SJSA1 (cell line): ENCODE results near the gene ELF5. TPM values are rescaled to one million over a fixed set of nuclear protein-coding genes. Genes with fewer than 3 reads are reported as not detected.
A peak's percentile ranks its signal among the peaks of the same experiment; 100 is the strongest.

Experiments used
- DNase-seq, 2 experiments: peaks; one replicate each; pipeline ENCODE4 v3.0.0-alpha.2; 2015 to 2020; ENCODE audit warnings: low spot score in 2 of 2, low read depth in 1 of 2
- H3K27ac ChIP-seq: fragments of 250-450 bp; sonication (Bioruptor Pico); 2 replicates; pipeline ENCODE4 v1.5.1; 2020; ENCODE audit warnings: mild to moderate bottlenecking, moderate library complexity
- H3K27me3 ChIP-seq: fragments of 250-450 bp; sonication (Bioruptor Pico); replicated peaks from 2 replicates; pipeline ENCODE4 v1.5.1; 2020; ENCODE audit warnings: mild to moderate bottlenecking, moderate library complexity
- H3K36me3 ChIP-seq: fragments of 250-450 bp; sonication (Bioruptor Pico); 2 replicates; pipeline ENCODE4 v1.5.1; 2020; ENCODE audit warnings: mild to moderate bottlenecking
- H3K4me1 ChIP-seq: fragments of 250-450 bp; sonication (Bioruptor Pico); replicated peaks from 2 replicates; pipeline ENCODE4 v1.6.1; 2021; ENCODE audit warnings: mild to moderate bottlenecking
- H3K4me3 ChIP-seq: fragments of 250-450 bp; sonication (Bioruptor Pico); 2 replicates; pipeline ENCODE4 v1.5.1; 2020; ENCODE audit warnings: mild to moderate bottlenecking
- H3K9me3 ChIP-seq: fragments of 250-450 bp; sonication (Bioruptor Pico); replicated peaks from 2 replicates; pipeline ENCODE4 v1.5.1; 2020; ENCODE audit warnings: mild to moderate bottlenecking
- total RNA-seq: library from RNA; depleted of rRNA; stranded (reverse); fragments of >200 nt; shearing (Covaris generic); gene quantifications from 2 replicates; pipeline ENCODE4 v1.2.3, GENCODE V29; 2014

ELF5 gene
- total RNA-seq, 1 experiment from 2014 or later: not detected

DNA sequence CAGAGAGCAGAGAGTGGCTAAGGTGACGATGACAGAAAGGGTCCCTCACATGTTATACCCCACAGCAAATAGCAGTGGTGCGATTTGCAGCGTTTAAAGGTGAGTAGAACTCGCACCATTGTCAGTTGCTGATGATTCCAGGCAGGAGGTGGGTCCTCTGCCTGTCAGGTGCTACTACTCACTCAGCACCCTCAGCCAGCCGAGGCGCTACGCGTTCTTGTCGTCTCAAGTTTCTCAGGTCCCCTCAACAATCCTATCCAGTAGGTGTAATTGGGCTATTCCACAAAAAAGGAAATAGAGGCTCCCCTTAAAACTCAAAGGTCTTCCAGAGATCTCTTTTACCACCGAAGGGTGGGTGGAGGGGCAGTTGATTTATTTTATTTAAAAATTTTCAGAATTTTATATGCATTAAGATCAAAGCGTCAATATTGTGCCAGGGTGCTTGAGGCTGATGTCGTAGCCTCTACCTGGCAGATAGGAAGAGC lies 18.3 kb downstream of the ELF5 start:
- peaks cover 8% of the 10 kb centered on the region for H3K27me3 ChIP-seq
- H3K4me1 ChIP-seq: no peaks in the 10 kb centered on the region
- no peak overlapping the region for H3K4me3 ChIP-seq
- H3K27ac ChIP-seq: no peak overlapping the region
- no peaks in the 10 kb centered on the region for H3K9me3 ChIP-seq
- no peaks in the 10 kb centered on the region for H3K36me3 ChIP-seq
- DNase-seq: no peak

DNA sequence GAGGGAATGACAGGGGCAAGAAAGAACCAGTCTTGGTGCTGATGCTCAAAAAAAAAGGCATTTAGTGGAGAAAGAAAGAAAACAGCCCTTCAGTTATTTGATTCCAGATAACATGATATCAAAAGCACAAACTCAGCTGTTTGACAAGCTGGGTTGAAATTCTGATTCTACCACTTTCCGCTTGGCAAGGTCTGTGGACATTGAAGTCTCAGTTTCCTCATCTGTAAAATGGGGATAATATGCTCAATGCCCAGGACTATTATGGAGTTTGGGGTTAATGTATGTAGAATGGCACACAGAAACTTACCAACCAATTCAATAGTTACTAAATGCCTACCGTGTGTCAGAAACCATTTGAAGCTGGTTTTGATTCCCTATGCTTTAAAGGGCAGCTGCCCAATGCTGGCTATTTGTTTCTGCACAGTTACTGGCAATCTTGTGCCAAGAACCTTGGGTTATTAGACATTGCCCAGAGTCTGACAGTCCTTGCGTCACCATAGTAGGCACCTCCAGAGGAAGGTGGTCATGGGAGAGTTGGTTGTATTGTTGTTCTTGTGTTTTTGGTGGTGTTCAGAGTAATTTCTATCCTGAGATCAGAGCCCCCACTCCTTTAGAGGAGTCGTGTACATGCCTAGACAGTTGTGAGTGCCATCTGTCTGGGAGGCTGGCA lies 19.5 kb downstream of the ELF5 start:
- Histone ChIP-seq H3K36me3 (no peaks in the 10 kb centered on the region), H3K4me3 (no peak overlapping the region), H3K27ac (no peak overlapping the region), H3K4me1 (no peaks in the 10 kb centered on the region), H3K27me3 (peaks cover 8% of the 10 kb centered on the region), H3K9me3 (no peaks in the 10 kb centered on the region)
- no peak for DNase-seq

DNA sequence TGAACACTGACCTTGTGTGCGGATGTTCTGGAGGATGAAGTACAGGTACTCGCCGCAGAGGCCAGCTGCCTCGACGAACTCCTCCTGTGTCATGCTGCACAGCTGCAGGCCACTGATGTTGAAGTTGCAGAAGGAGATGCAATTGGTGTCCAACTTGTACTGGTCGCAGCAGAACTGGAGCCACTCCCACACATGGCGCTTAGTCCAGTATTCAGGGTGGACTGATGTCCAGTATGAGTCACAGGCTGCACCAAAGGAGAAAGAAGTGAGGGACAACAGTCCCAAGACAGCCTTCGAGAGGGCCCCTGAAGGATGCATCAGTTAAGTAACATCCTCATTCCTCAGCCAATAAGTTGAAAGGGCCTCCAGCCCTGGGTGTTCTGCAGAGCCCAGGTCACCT lies 20.1 kb downstream of the ELF5 start:
- Histone ChIP-seq H3K9me3 (no peaks in the 10 kb centered on the region), H3K4me1 (no peaks in the 10 kb centered on the region), H3K27me3 (peaks cover 8% of the 10 kb centered on the region), H3K4me3 (no peak overlapping the region), H3K27ac (no peak overlapping the region), H3K36me3 (no peaks in the 10 kb centered on the region)
- no peak for DNase-seq

DNA sequence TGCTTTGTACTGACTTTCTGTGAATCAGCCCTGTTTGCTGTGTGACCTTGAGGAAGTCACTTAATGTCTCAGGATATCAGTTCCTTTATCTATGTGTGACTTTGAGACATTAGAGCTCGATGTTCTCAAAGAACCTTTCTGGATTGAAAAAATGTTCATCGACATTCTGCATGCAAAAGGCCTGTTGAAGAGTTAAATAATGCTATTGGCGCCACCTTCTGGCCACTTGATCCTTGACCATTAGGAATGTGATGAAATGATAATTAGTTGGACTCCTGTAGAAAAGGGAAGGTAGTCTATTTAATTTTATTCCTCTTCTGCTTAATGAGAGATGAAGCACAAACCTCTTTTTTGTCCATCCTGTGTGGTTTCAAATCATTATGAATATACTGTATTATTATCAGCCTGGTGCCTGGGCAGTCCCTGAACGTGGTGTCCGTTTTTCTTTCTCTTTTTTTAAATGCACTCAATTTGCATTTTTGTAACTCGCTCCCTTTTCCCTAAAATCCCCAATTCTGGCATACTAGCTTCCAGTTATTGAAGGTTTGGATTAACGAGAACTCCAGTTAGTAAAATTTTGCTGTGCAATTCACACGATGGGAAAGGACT lies 20.7 kb downstream of the ELF5 start:
- Histone ChIP-seq H3K4me1 (no peaks in the 10 kb centered on the region), H3K9me3 (no peaks in the 10 kb centered on the region), H3K27me3 (peaks cover 5% of the 10 kb centered on the region), H3K27ac (no peak overlapping the region), H3K36me3 (no peaks in the 10 kb centered on the region), H3K4me3 (no peak overlapping the region)
- peak in 1 of 2 experiments; percentile 53 for DNase-seq

DNA sequence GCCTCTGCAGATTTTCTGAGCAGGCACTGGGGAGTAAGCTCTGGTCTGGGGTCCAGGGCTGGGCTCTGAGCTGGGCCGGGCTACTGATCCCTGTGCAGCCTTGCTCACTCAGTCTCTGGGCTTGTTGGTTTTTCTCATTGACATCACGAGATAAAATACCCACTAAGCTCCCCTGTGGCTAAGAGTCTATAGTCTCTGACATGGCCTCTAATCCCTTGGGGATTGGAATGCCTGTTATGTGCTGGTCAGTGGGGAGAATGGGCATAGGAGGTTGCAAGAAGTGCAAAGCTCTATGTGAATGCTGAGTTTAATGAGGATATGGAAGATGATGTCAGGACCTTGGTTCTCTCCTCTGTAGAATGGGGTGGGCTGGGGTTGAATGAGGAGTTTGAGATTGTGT lies 23.3 kb downstream of the ELF5 start:
- Histone ChIP-seq H3K4me3 (no peak overlapping the region), H3K36me3 (no peaks in the 10 kb centered on the region), H3K4me1 (no peaks in the 10 kb centered on the region), H3K27ac (no peak overlapping the region), H3K27me3 (no peaks in the 10 kb centered on the region), H3K9me3 (no peaks in the 10 kb centered on the region)
- no peak for DNase-seq

DNA sequence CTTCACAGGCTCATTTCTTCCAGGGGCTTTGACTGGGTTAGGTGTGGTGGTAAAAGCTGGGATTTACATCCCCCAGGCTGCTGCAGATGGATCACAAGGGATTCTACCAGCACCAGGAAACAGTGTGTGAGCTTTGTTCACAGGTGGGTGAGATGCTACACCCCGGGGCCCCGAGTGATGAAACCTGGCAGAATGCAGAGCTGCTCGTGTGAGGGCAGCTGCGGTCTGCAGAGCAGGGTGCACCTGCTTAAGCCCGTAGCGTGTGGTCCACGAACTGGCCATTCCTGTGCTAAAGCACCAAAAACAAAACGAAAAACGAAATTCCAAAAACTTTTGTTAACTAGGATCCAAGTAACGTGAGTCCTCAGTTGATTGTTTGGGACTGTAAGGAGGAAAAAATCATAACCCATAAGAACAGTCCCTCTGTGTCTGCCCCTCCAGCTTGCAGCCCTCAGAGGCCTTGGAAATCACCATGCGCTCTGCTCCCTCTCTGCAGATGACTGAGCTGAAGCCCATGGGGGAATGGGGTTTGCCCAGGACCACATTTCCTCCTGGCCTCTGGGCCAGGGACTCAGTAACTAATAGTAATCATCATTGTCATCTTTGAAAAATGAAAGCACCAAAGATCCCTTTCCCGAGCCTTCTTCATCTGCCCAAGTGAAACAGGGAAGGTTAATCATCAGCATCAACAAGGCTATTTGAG lies 24.6 kb downstream of the ELF5 start:
- Histone ChIP-seq H3K9me3 (no peaks in the 10 kb centered on the region), H3K4me3 (no peak overlapping the region), H3K27me3 (no peaks in the 10 kb centered on the region), H3K36me3 (no peaks in the 10 kb centered on the region), H3K27ac (no peak overlapping the region), H3K4me1 (no peaks in the 10 kb centered on the region)
- DNase-seq: peak in 1 of 2 experiments; percentile 35

DNA sequence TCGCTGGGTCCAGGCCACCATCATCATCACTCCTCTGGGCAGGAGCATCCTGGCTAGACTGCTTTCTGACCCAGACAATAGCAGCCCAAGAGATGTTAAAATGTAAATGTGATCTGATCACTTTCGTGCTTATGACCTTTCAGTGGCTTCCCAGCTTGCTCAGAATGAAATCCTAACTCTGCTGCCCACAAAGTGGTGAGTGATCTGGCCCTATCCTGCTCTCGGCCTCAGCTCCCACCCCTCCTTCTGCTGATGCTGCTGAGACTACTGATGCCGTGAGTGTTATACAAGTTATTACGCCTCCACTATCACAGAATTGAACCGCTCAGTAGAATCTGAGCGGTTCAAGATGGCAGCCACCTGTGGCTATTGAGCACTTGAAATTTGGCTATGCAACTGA lies 26.2 kb downstream of the ELF5 start:
- DNase-seq: no peak
- Histone ChIP-seq H3K4me1 (no peaks in the 10 kb centered on the region), H3K36me3 (no peaks in the 10 kb centered on the region), H3K27me3 (no peaks in the 10 kb centered on the region), H3K4me3 (no peak overlapping the region), H3K27ac (no peak overlapping the region), H3K9me3 (no peaks in the 10 kb centered on the region)

DNA sequence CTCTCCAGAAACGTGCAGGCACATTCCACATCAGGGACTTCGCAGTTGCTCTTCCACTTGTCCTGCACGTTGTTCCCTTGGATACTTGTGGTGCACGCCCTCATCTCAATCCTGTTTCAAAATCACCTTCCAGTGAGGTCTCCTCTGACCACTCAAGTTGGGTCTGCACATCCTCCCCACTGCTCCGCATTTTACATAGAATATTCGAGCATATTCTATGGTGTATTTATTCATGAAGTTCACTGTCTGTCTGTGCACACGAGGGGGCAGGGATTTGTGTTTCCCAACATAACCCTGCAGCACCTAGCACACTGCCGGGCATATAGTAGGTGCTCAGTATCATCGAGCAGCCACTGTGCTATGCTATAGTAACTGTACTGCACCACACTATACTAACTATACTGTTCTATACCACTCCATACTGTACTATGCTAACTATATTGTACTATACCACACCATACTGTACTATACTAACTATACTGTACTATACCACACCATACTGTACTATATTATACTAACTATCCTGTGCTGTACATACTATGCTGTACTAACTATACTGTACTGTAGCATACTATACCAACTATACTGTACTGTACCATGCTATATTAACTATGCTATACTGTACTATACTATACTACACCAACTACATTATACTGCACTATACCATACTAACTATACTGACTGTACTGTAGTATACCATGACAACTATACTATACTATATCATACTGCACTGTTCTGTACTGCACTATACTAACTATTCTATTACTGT lies 30.3 kb downstream of the ELF5 start:
- no peaks in the 10 kb centered on the region for H3K4me1 ChIP-seq
- DNase-seq: peak in 1 of 2 experiments; percentile 22
- H3K4me3 ChIP-seq: no peak overlapping the region
- no peak overlapping the region for H3K27ac ChIP-seq
- H3K9me3 ChIP-seq: no peaks in the 10 kb centered on the region
- peaks cover 22% of the 10 kb centered on the region for H3K27me3 ChIP-seq
- no peaks in the 10 kb centered on the region for H3K36me3 ChIP-seq

DNA sequence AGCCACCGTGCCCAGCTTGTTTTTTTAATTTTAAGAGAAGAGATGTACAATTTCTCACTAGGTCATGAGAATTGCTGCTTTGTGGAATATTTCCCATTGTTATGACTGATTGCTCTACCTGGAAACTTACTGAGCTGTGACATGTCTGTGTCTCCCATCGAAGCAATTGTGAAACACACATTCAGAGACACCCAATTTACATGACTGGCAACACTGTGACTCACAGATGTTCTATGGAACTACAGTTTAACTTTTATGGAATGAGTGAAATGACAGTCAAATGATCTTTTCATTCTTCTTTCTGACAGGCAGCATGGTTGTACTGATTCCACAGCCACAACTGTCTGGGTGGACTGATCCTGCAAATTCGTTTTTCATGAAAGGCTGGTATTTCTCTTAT lies 32.3 kb downstream of the ELF5 start:
- Histone ChIP-seq H3K27me3 (peaks cover 30% of the 10 kb centered on the region), H3K4me1 (no peaks in the 10 kb centered on the region), H3K4me3 (no peak overlapping the region), H3K27ac (no peak overlapping the region), H3K36me3 (no peaks in the 10 kb centered on the region), H3K9me3 (no peaks in the 10 kb centered on the region)
- DNase-seq: no peak

DNA sequence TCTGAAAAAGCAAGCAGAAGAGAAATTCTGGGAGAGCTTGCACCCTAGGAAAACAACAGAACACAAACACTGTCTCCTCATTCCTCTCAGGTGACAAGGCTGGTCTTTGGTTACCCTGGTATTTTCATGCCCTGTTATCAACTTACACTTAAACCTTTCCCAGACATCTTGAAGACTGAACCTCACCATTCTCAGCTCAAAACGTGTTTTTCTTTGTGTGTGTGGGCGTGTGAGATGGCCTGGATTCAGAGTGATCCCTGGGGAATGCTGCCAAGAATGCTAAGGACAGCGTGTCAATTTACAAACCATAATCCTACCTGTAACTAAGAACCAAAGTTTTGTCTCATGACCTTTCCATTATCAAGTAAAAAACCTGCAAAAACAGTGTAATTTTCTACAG lies 33.3 kb downstream of the ELF5 start:
- Histone ChIP-seq H3K4me1 (no peaks in the 10 kb centered on the region), H3K9me3 (no peaks in the 10 kb centered on the region), H3K36me3 (no peaks in the 10 kb centered on the region), H3K27me3 (peaks cover 30% of the 10 kb centered on the region), H3K27ac (no peak overlapping the region), H3K4me3 (no peak overlapping the region)
- DNase-seq: no peak

DNA sequence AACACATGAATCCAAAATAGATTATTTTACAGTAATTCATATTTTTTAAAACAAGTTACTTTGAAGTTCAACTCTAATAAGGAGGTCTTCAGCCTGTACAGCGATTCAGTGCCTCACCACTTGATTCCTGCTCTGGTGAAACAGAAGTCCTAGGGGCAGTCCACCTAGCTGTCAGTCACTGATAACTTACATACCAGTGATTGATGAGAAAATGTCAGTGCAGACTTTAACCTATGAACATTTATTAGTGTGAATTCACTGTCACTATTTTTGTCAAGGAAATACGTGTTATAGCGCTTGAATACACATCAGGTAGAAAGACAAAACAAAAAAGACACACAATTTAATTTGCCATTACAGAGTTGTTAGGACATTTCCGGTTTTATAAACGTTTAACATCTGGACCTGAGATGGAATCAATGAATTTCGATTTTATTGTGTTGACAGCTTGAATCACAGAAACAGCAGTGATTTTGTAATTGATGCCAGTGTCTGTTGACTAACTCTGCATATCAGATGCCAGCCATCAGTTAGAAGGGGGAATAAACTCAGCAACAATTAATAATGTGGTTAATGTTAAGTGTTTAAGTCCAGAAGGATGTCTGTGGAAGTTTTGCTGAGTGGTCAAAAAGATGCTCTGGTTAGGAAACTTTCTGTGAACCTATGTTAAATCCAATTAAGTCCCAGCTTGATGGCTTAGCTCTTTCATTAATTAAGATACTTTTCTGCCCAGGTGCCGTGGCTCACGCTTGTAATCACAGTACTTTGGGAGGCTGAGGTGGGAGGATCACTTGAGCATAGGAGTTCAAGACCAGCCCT lies 34.5 kb downstream of the ELF5 start:
- no peak for DNase-seq
- no peaks in the 10 kb centered on the region for H3K36me3 ChIP-seq

DNA sequence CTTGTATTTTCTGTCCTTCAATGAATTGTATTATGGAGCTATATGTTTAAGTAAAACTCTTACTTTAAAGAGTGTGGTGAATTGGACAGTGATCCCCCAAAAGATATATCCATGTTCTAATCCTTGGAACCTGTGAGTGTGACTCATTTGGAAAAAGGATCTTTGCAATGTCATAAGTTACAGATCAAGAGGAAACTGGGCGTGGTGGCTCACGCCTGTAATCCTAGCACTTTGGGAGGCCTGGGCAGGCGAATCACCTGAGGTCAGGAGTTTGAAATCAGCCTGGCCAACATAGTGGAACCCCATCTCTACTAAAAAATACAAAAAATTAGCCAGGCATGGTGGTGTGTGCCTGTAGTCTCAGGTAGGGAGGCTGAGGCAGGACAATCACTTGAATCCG lies 36.7 kb downstream of the ELF5 start:
- Histone ChIP-seq H3K27me3 (peaks cover 34% of the 10 kb centered on the region), H3K4me1 (no peaks in the 10 kb centered on the region), H3K27ac (no peak overlapping the region), H3K9me3 (no peaks in the 10 kb centered on the region), H3K36me3 (no peaks in the 10 kb centered on the region), H3K4me3 (no peak overlapping the region)
- no peak for DNase-seq

More for the DNA sequence above, 34.5 kb downstream of the ELF5 start:
- peaks cover 30% of the 10 kb centered on the region for H3K27me3 ChIP-seq
- no peaks in the 10 kb centered on the region for H3K4me1 ChIP-seq
- H3K4me3 ChIP-seq: no peak overlapping the region
- no peak overlapping the region for H3K27ac ChIP-seq
- H3K9me3 ChIP-seq: no peaks in the 10 kb centered on the region

DNA sequence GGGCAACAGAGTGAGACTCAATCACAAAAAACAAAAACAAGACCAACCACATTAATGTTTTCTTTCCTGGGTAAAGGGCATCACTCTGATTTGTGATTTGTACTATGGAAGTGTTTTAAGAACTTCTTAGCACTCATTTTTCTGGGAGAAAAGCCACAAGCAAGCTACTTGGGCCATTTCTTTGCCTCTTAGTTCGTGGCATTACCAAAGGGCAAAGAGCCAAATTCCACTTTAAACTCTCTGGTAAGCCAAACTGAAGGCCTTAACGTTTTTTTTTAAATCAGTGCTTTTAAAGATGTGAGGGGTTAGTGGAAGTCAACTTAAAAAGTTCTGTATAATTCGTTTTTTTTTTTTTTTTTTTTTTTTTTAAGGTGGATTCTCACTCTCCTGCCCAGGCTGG lies 37.9 kb downstream of the ELF5 start:
- Histone ChIP-seq H3K27ac (no peak overlapping the region), H3K27me3 (peaks cover 29% of the 10 kb centered on the region), H3K36me3 (no peaks in the 10 kb centered on the region; the same call in 1 of the 2 replicates), H3K4me1 (no peaks in the 10 kb centered on the region), H3K4me3 (no peak overlapping the region), H3K9me3 (no peaks in the 10 kb centered on the region)
- DNase-seq: no peak
